Liver (tissue), 9 donors: ENCODE measurements around the gene ARHGEF1. TPM values are rescaled to one million over a fixed set of nuclear protein-coding genes. Genes with fewer than 3 reads are reported as not detected.

Source experiments
- DNase-seq: peaks from one replicate; pipeline ENCODE4 v3.0.0-alpha.2; 2017; ENCODE audit warnings: low spot score
- H3K27ac ChIP-seq, 2 donors: one replicate each; pipeline ENCODE4 v1.7.0; 2013; ENCODE audit warnings: inconsistent platforms in 2 of 2, low read length in 2 of 2, control low read depth in 1 of 2, low read depth in 1 of 2, mild to moderate bottlenecking in 1 of 2
- H3K27me3 ChIP-seq, 4 donors: one replicate each; pipeline versions ENCODE4 v1.6.1 to v1.7.0; 2013; ENCODE audit warnings: low read length in 3 of 4, inconsistent platforms in 1 of 4, mild to moderate bottlenecking in 1 of 4, moderate library complexity in 1 of 4; ENCODE audit not compliant: control insufficient read depth in 4 of 4, insufficient read depth in 4 of 4
- H3K36me3 ChIP-seq, 4 donors: one replicate each; pipeline versions ENCODE4 v1.6.1 to v1.7.0; 2013; ENCODE audit warnings: low read length in 3 of 4, mild to moderate bottlenecking in 3 of 4, low read depth in 1 of 4, moderate library complexity in 1 of 4; ENCODE audit not compliant: control insufficient read depth in 4 of 4, insufficient read depth in 3 of 4
- H3K4me1 ChIP-seq, 4 donors: one replicate each; pipeline versions ENCODE4 v1.6.1 to v1.7.0; 2013; ENCODE audit warnings: low read length in 3 of 4, mild to moderate bottlenecking in 3 of 4, moderate library complexity in 1 of 4; ENCODE audit not compliant: control insufficient read depth in 4 of 4, insufficient read depth in 4 of 4
- H3K4me3 ChIP-seq, 3 donors: one replicate each; pipeline versions ENCODE4 v1.6.1 to v1.7.0; 2013; ENCODE audit warnings: low read length in 3 of 3, control low read depth in 1 of 3, low read depth in 1 of 3, mild to moderate bottlenecking in 1 of 3
- H3K9ac ChIP-seq, 2 donors: one replicate each; pipeline ENCODE4 v1.7.0; 2013; ENCODE audit warnings: low read length in 2 of 2, mild to moderate bottlenecking in 2 of 2, moderate library complexity in 2 of 2, control low read depth in 1 of 2, low read depth in 1 of 2
- H3K9me3 ChIP-seq, 4 donors: one replicate each; pipeline versions ENCODE4 v1.6.1 to v1.7.0; 2013; ENCODE audit warnings: low read length in 3 of 4; ENCODE audit not compliant: control insufficient read depth in 4 of 4
- EGR1 ChIP-seq, 2 donors: IDR thresholded peaks; 2 replicates each; pipeline ENCODE4 v1.6.1; 2016 to 2018; ENCODE audit warnings: antibody characterized with exemption in 2 of 2, low read depth in 2 of 2
- FOXA1 ChIP-seq: IDR thresholded peaks from 2 replicates; pipeline ENCODE4 v1.6.1; 2016; ENCODE audit warnings: antibody characterized with exemption
- FOXA2 ChIP-seq: IDR thresholded peaks from 2 replicates; pipeline ENCODE4 v1.6.1; 2016; ENCODE audit warnings: antibody characterized with exemption
- GABPA ChIP-seq, 2 donors: IDR thresholded peaks in 1 of 2; conservative IDR thresholded peaks in 1 of 2; 2 replicates each; pipeline ENCODE4 v1.6.1; 2016; ENCODE audit warnings: antibody characterized with exemption in 2 of 2, mild to moderate bottlenecking in 1 of 2, moderate library complexity in 1 of 2
- HNF4A ChIP-seq, 2 donors: conservative IDR thresholded peaks; 2 replicates each; pipeline ENCODE4 v1.6.1; 2016; ENCODE audit warnings: antibody characterized with exemption in 2 of 2, mild to moderate bottlenecking in 2 of 2
- HNF4G ChIP-seq: IDR thresholded peaks from 2 replicates; pipeline ENCODE4 v1.6.1; 2016; ENCODE audit warnings: antibody characterized with exemption
- JUND ChIP-seq, 2 donors: IDR thresholded peaks; 2 replicates each; pipeline ENCODE4 v1.6.1; 2016; ENCODE audit warnings: antibody characterized with exemption in 2 of 2
- NR2F2 ChIP-seq: IDR thresholded peaks from 2 replicates; pipeline ENCODE4 v1.6.1; 2016; ENCODE audit warnings: antibody characterized with exemption
- RAD21 ChIP-seq, 2 donors: IDR thresholded peaks; 2 replicates each; pipeline ENCODE4 v1.6.1; 2016; ENCODE audit warnings: antibody characterized with exemption in 2 of 2, mild to moderate bottlenecking in 2 of 2
- RXRA ChIP-seq, 2 donors: IDR thresholded peaks; 2 replicates each; pipeline ENCODE4 v1.6.1; 2017 to 2018; ENCODE audit warnings: antibody characterized with exemption in 2 of 2, mild to moderate bottlenecking in 1 of 2
- TAF1 ChIP-seq: conservative IDR thresholded peaks from 2 replicates; pipeline ENCODE4 v1.6.1; 2016; ENCODE audit warnings: antibody characterized with exemption, mild to moderate bottlenecking
- YY1 ChIP-seq: IDR thresholded peaks from 2 replicates; pipeline ENCODE4 v1.6.1; 2016; ENCODE audit warnings: antibody characterized with exemption, mild to moderate bottlenecking
- WGBS: extraction: QIAGEN DNeasy Blood & Tissue Kit; methylation state at CpG from one replicate; pipeline ENCODE4 v1.1.7; 2013; 5-methylcytosine and 5-hydroxymethylcytosine counted together
- polyA plus RNA-seq, 2 donors: library from polyadenylated mRNA; stranded (reverse) in 1 of 2; unstranded in 1 of 2; fragments of 200-250 nt in 1 of 2; fragments of >200 nt in 1 of 2; fragmentation: Nextera tagmentation in 1 of 2; extraction: Ambion mirVana in 1 of 2; gene quantifications; one replicate each; pipeline versions ENCODE4 v1.2.1 to v1.2.3, GENCODE V29; 2013 to 2015
- total RNA-seq, 2 donors: library from RNA; depleted of rRNA; stranded (reverse); fragments of >200 nt; gene quantifications; one replicate each; pipeline ENCODE4 v1.2.3, GENCODE V29; 2014
- TF ChIP-seq, protein P1 (sequence below): IDR thresholded peaks from 2 replicates; pipeline ENCODE4 v1.6.1; 2016; ENCODE audit warnings: antibody characterized with exemption, mild to moderate bottlenecking
- TF ChIP-seq, protein P2 (sequence below): fragments of 150-350 bp; IDR thresholded peaks from 2 replicates; pipeline ENCODE4 v1.5.1; 2017; ENCODE audit warnings: improper control_type of control experiment, low read depth, low read length; ENCODE audit not compliant: missing input control
- TF ChIP-seq, protein P3 (sequence below): IDR thresholded peaks from 2 replicates; pipeline ENCODE4 v1.6.1; 2016; ENCODE audit warnings: antibody characterized with exemption
- TF ChIP-seq, protein P4 (sequence below): IDR thresholded peaks from 2 replicates; pipeline ENCODE4 v1.6.1; 2016; ENCODE audit warnings: antibody characterized with exemption
- donor health status: healthy.
- donor health status: healthy.
- donor health status: healthy.
- donor health status: healthy.
- donor health status: healthy.

The ARHGEF1 gene
- total and polyA plus RNA-seq, 4 donors: 13.2 to 30.1 (median 18.5) TPM

DNA sequence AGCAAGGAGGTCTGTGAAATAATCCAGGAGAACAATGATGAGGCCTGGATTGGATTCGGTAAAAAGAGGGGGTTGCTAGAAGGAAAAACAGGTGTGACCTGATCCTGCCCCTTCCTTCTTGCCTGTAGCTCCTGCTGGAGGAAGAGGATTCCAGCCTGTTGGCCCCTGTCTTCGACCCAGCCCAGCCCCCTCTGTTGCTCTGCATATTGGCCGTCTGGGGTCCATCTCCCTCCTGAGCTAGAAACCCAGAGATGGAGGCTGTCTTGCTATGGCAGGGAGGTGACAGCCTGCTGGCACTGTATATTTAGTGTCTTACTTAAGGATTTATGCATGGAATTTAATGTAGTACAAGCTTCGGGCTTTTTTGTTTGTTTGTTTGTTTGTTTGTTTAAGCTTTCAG, 31.5 kb upstream of the ARHGEF1 start:
- H3K9me3 ChIP-seq: no peaks in the 10 kb centered on the region
- no peak overlapping the region for H3K9ac ChIP-seq
- H3K27ac ChIP-seq: no peak overlapping the region
- H3K36me3 ChIP-seq: no peaks in the 10 kb centered on the region
- WGBS: 38% methylated on average over 4 of the region's 4 CpGs
- no peak overlapping the region for H3K4me3 ChIP-seq
- no peak for DNase-seq
- H3K4me1 ChIP-seq: no peaks in the 10 kb centered on the region
- peaks cover 0 to 2% (median 0%) of the 10 kb centered on the region in 4 donors for H3K27me3 ChIP-seq
- TF ChIP-seq GABPA (IDR thresholded peaks at IDR 0.05 in 1 of 2, conservative IDR thresholded peaks at IDR 0.05 in 1 of 2): no peak
- TF ChIP-seq FOXA2: no peak
- no peak for TF ChIP-seq YY1
- TF ChIP-seq, protein P1, sequence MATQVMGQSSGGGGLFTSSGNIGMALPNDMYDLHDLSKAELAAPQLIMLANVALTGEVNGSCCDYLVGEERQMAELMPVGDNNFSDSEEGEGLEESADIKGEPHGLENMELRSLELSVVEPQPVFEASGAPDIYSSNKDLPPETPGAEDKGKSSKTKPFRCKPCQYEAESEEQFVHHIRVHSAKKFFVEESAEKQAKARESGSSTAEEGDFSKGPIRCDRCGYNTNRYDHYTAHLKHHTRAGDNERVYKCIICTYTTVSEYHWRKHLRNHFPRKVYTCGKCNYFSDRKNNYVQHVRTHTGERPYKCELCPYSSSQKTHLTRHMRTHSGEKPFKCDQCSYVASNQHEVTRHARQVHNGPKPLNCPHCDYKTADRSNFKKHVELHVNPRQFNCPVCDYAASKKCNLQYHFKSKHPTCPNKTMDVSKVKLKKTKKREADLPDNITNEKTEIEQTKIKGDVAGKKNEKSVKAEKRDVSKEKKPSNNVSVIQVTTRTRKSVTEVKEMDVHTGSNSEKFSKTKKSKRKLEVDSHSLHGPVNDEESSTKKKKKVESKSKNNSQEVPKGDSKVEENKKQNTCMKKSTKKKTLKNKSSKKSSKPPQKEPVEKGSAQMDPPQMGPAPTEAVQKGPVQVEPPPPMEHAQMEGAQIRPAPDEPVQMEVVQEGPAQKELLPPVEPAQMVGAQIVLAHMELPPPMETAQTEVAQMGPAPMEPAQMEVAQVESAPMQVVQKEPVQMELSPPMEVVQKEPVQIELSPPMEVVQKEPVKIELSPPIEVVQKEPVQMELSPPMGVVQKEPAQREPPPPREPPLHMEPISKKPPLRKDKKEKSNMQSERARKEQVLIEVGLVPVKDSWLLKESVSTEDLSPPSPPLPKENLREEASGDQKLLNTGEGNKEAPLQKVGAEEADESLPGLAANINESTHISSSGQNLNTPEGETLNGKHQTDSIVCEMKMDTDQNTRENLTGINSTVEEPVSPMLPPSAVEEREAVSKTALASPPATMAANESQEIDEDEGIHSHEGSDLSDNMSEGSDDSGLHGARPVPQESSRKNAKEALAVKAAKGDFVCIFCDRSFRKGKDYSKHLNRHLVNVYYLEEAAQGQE: no peak
- no peak for TF ChIP-seq HNF4G
- TF ChIP-seq, protein P2, sequence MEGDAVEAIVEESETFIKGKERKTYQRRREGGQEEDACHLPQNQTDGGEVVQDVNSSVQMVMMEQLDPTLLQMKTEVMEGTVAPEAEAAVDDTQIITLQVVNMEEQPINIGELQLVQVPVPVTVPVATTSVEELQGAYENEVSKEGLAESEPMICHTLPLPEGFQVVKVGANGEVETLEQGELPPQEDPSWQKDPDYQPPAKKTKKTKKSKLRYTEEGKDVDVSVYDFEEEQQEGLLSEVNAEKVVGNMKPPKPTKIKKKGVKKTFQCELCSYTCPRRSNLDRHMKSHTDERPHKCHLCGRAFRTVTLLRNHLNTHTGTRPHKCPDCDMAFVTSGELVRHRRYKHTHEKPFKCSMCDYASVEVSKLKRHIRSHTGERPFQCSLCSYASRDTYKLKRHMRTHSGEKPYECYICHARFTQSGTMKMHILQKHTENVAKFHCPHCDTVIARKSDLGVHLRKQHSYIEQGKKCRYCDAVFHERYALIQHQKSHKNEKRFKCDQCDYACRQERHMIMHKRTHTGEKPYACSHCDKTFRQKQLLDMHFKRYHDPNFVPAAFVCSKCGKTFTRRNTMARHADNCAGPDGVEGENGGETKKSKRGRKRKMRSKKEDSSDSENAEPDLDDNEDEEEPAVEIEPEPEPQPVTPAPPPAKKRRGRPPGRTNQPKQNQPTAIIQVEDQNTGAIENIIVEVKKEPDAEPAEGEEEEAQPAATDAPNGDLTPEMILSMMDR: no peak
- no peak for TF ChIP-seq NR2F2
- TF ChIP-seq, protein P3, sequence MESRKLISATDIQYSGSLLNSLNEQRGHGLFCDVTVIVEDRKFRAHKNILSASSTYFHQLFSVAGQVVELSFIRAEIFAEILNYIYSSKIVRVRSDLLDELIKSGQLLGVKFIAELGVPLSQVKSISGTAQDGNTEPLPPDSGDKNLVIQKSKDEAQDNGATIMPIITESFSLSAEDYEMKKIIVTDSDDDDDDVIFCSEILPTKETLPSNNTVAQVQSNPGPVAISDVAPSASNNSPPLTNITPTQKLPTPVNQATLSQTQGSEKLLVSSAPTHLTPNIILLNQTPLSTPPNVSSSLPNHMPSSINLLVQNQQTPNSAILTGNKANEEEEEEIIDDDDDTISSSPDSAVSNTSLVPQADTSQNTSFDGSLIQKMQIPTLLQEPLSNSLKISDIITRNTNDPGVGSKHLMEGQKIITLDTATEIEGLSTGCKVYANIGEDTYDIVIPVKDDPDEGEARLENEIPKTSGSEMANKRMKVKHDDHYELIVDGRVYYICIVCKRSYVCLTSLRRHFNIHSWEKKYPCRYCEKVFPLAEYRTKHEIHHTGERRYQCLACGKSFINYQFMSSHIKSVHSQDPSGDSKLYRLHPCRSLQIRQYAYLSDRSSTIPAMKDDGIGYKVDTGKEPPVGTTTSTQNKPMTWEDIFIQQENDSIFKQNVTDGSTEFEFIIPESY: no peak
- TF ChIP-seq, protein P4, sequence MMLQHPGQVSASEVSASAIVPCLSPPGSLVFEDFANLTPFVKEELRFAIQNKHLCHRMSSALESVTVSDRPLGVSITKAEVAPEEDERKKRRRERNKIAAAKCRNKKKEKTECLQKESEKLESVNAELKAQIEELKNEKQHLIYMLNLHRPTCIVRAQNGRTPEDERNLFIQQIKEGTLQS: no peak
- TF ChIP-seq FOXA1: no peak
- TF ChIP-seq EGR1 (IDR thresholded peaks at IDR 0.05; ENCODE audit: low read depth in 2 of 2): no peak
- TF ChIP-seq TAF1: no peak
- TF ChIP-seq JUND (IDR thresholded peaks at IDR 0.05): no peak
- TF ChIP-seq HNF4A (conservative IDR thresholded peaks at IDR 0.05): no peak

DNA sequence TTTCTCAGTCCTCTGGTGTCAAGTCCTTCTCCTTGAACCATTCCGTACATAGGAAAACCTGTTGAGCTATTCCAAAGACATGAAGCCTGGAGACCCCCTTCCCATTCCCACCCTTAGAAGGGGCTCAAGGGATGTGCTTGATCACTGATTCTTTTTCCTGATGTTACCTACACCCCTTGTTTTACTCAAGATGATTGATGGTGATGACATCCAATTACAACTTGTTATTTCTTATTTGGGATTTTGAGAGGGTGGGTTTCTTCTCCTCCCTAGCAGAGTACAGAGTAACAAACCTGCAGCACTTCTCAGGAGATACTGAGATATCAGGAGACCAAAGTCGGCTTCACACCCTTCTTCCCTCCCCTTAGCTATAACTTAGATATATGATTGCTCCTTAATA, 29.6 kb upstream of the ARHGEF1 start:
- Histone ChIP-seq H3K4me3 (no peak overlapping the region), H3K9me3 (no peaks in the 10 kb centered on the region), H3K36me3 (no peaks in the 10 kb centered on the region), H3K27me3 (peaks cover 0 to 2% (median 0%) of the 10 kb centered on the region in 4 donors), H3K4me1 (no peaks in the 10 kb centered on the region), H3K27ac (no peak overlapping the region), H3K9ac (no peak overlapping the region)
- no peak for DNase-seq
- TF ChIP-seq, protein P4: no peak
- no peak for TF ChIP-seq EGR1 (IDR thresholded peaks at IDR 0.05; ENCODE audit: low read depth in 2 of 2)
- no peak for TF ChIP-seq NR2F2
- TF ChIP-seq, protein P1: no peak
- no peak for TF ChIP-seq TAF1
- no peak for TF ChIP-seq RXRA (IDR thresholded peaks at IDR 0.05)
- TF ChIP-seq GABPA (IDR thresholded peaks at IDR 0.05 in 1 of 2, conservative IDR thresholded peaks at IDR 0.05 in 1 of 2): no peak
- TF ChIP-seq RAD21 (IDR thresholded peaks at IDR 0.05): no peak
- TF ChIP-seq HNF4G: no peak
- WGBS: 60% methylated on average over 2 of the region's 2 CpGs
